Tibial artery (tissue), 4 donors: ENCODE measurements around the gene CPA1.

Source experiments
- DNase-seq, 2 donors: peaks; one replicate each; pipeline ENCODE4 v3.0.0-alpha.2; 2019
- H3K27ac ChIP-seq, 2 donors: fragments of 200-600 bp; sonication (generic) in 1 of 2; 1 replicate in 1 of 2; 2 replicates in 1 of 2; pipeline ENCODE4 v1.5.1; 2018 to 2019; ENCODE audit warnings: mild to moderate bottlenecking in 1 of 2
- H3K27me3 ChIP-seq, 2 donors: fragments of 200-600 bp; sonication (generic) in 1 of 2; one replicate each; pipeline versions ENCODE4 v1.5.1 to v1.6.0; 2016 to 2019
- H3K36me3 ChIP-seq, 3 donors: fragments of 200-600 bp; sonication (generic) in 2 of 3; one replicate each; pipeline ENCODE4 v1.5.1; 2016 to 2019; ENCODE audit warnings: mild to moderate bottlenecking in 2 of 3
- H3K4me1 ChIP-seq, 4 donors: fragments of 200-600 bp; sonication (generic) in 2 of 4; 1 replicate in 3 of 4; 2 replicates in 1 of 4; pipeline ENCODE4 v1.5.1; 2016 to 2019
- H3K4me3 ChIP-seq, 2 donors: fragments of 200-600 bp; sonication (generic) in 1 of 2; 1 replicate in 1 of 2; 2 replicates in 1 of 2; pipeline ENCODE4 v1.5.1; 2018 to 2019; ENCODE audit warnings: mild to moderate bottlenecking in 2 of 2
- H3K9me3 ChIP-seq, 3 donors: fragments of 200-600 bp; sonication (generic) in 1 of 3; one replicate each; pipeline ENCODE4 v1.5.1; 2016 to 2019
- CTCF ChIP-seq, 2 experiments: fragments of 200-600 bp in 1 of 2; fragments of 450-650 bp in 1 of 2; IDR thresholded peaks; one replicate each; pipeline ENCODE4 v1.5.1; 2017 to 2019; ENCODE audit warnings: antibody characterized with exemption in 2 of 2, mild to moderate bottlenecking in 1 of 2, moderate library complexity in 1 of 2
- intact Hi-C: fragments of 100-400 bp; cut with DNase I; formaldehyde crosslinking; loops from one replicate; pipeline ENCODE4 v1.15.0; 2023; ENCODE audit warnings: low total_unique reads

The CPA1 gene

GRCh38 chr7:130351791-130352090 lies 28.6 kb upstream of the CPA1 start:
- no peak for TF ChIP-seq CTCF (IDR thresholded peaks at IDR 0.05)
- Histone ChIP-seq H3K27me3 (no peaks in the 10 kb centered on the region), H3K36me3 (no peaks in the 10 kb centered on the region), H3K27ac (peak overlapping the region; percentile 54 to 67), H3K4me3 (no peak overlapping the region), H3K4me1 (peaks cover 0 to 48% (median 32%) of the 10 kb centered on the region in 4 donors), H3K9me3 (no peaks in the 10 kb centered on the region)
- intact Hi-C loops, result loop anchor here (5.0 kb wide), 1 partner anchor 149 kb away; no protein-coding TSS in a partner anchor
- no peak for DNase-seq

- TF ChIP-seq CTCF (IDR thresholded peaks at IDR 0.05), result no peak
- Histone ChIP-seq H3K9me3 (no peaks in the 10 kb centered on the region), H3K4me3 (no peak overlapping the region), H3K27me3 (no peaks in the 10 kb centered on the region), H3K4me1 (peaks cover 0 to 55% (median 38%) of the 10 kb centered on the region in 4 donors), H3K36me3 (no peaks in the 10 kb centered on the region), H3K27ac (peak overlapping the region; percentile 54 to 67)
- intact Hi-C loops, result loop anchor here (5.0 kb wide), 1 partner anchor 150 kb away; no protein-coding TSS in a partner anchor
- DNase-seq, result no peak
Observed at GRCh38 chr7:130352194-130353074, 27.9 kb upstream of the CPA1 start.

GRCh38 chr7:130353196-130353595 lies 27.1 kb upstream of the CPA1 start:
- peak overlapping the region in 1 of 2 donors; percentile 67 for H3K27ac ChIP-seq
- no peaks in the 10 kb centered on the region for H3K9me3 ChIP-seq
- DNase-seq, result no peak
- H3K4me3 ChIP-seq, result no peak overlapping the region
- H3K27me3 ChIP-seq, result no peaks in the 10 kb centered on the region
- intact Hi-C loops, result loop anchor here (5.0 kb wide), 1 partner anchor 151 kb away; no protein-coding TSS in a partner anchor
- no peak for TF ChIP-seq CTCF (IDR thresholded peaks at IDR 0.05)
- H3K4me1 ChIP-seq, result peaks cover 0 to 55% (median 45%) of the 10 kb centered on the region in 4 donors
- H3K36me3 ChIP-seq, result no peaks in the 10 kb centered on the region

- peaks cover 0 to 49% (median 40%) of the 10 kb centered on the region in 4 donors for H3K4me1 ChIP-seq
- peaks cover 0 to 7% (median 0%) of the 10 kb centered on the region in 3 donors for H3K9me3 ChIP-seq
- H3K4me3 ChIP-seq, result no peak overlapping the region
- peak overlapping the region; percentile 67 to 77 for H3K27ac ChIP-seq
- peak in 1 of 2 donors; percentile 34 for DNase-seq
- no peak for TF ChIP-seq CTCF (IDR thresholded peaks at IDR 0.05)
- H3K27me3 ChIP-seq, result no peaks in the 10 kb centered on the region
- intact Hi-C loops, result no loop called here
- no peaks in the 10 kb centered on the region for H3K36me3 ChIP-seq
Observed at GRCh38 chr7:130356121-130356875, 24.0 kb upstream of the CPA1 start.

GRCh38 chr7:130356876-130357611 lies 23.2 kb upstream of the CPA1 start:
- intact Hi-C loops, result no loop called here
- H3K27ac ChIP-seq, result peak overlapping the region; percentile 67 to 77

More at GRCh38 chr7:130356876-130357611, 23.2 kb upstream of the CPA1 start:
- peaks cover 0 to 41% (median 34%) of the 10 kb centered on the region in 4 donors for H3K4me1 ChIP-seq
- no peak for TF ChIP-seq CTCF (IDR thresholded peaks at IDR 0.05)
- no peaks in the 10 kb centered on the region for H3K27me3 ChIP-seq
- no peak overlapping the region for H3K4me3 ChIP-seq
- H3K36me3 ChIP-seq, result no peaks in the 10 kb centered on the region
- peak; percentile 68 to 84 for DNase-seq
- peaks cover 0 to 7% (median 0%) of the 10 kb centered on the region in 3 donors for H3K9me3 ChIP-seq
